ENCODE data around the gene FOLR1.
"Not testable (repeated sequence)": the region's sequence is repeated elsewhere in the genome, so short reads cannot be mapped to it uniquely, and the experiment has no call there.

Gene FOLR1

GRCh38 chr11:72188267-72188666 lies 3.7 kb upstream of the FOLR1 start:
- DNase-seq, result no peak

GRCh38 chr11:72189455-72190250 lies 2.3 kb upstream of the FOLR1 start:
- no peak for DNase-seq

GRCh38 chr11:72190631-72191071 lies 1.3 kb upstream of the FOLR1 start:
- DNase-seq, result no peak

- no peak for DNase-seq
Observed at GRCh38 chr11:72195518-72196270, 3.8 kb downstream of the FOLR1 start.

- DNase-seq, result not testable (repeated sequence)
Observed at GRCh38 chr11:72201445-72201844, 9.5 kb downstream of the FOLR1 start.

GRCh38 chr11:72202571-72202970 lies 10.6 kb downstream of the FOLR1 start:
- no peak for DNase-seq

GRCh38 chr11:72203163-72203562 lies 11.2 kb downstream of the FOLR1 start:
- no peak for DNase-seq

GRCh38 chr11:72204886-72205285 lies 12.9 kb downstream of the FOLR1 start:
- DNase-seq, result no peak

GRCh38 chr11:72206794-72207193 lies 14.9 kb downstream of the FOLR1 start:
- DNase-seq, result not testable (repeated sequence)

- no peak for DNase-seq
Observed at GRCh38 chr11:72208281-72208680, 16.3 kb downstream of the FOLR1 start.

GRCh38 chr11:72209101-72209500 lies 17.2 kb downstream of the FOLR1 start:
- no peak for DNase-seq

- DNase-seq, result no peak
Observed at GRCh38 chr11:72216638-72217037, 24.7 kb downstream of the FOLR1 start, which contains the start of gene FOLR2. Gene FOLR2, plus strand, starts transcription at chr11:72216794. Its CDS starts 1,791 bp downstream, at chr11:72218585.

- DNase-seq, result no peak
Observed at GRCh38 chr11:72217841-72218240, 25.9 kb downstream of the FOLR1 start.

- no peak for DNase-seq
Observed at GRCh38 chr11:72218251-72218745, 26.4 kb downstream of the FOLR1 start.

GRCh38 chr11:72220696-72221363 lies 28.9 kb downstream of the FOLR1 start:
- DNase-seq, result no peak

GRCh38 chr11:72221386-72222075 lies 29.6 kb downstream of the FOLR1 start:
- no peak for DNase-seq

GRCh38 chr11:72222106-72222891 lies 30.4 kb downstream of the FOLR1 start:
- no peak for DNase-seq

GRCh38 chr11:72222907-72223614 lies 31.1 kb downstream of the FOLR1 start:
- DNase-seq, result peak; percentile 95

GRCh38 chr11:72223615-72224563 lies 31.9 kb downstream of the FOLR1 start:
- DNase-seq, result peak; percentile 45
